Coronary artery (tissue), 2 donors: Measurements from ENCODE around the gene PTPMT1.
"Not testable (repeated sequence)": the region's sequence is repeated elsewhere in the genome, so short reads cannot be mapped to it uniquely, and the experiment has no call there.

Experiments
- DNase-seq: peaks from one replicate; pipeline ENCODE4 v3.0.0-alpha.2; 2017; ENCODE audit warnings: low spot score
- H3K27ac ChIP-seq, 2 donors: fragments of 200-600 bp; sonication (generic); one replicate each; pipeline ENCODE4 v1.5.1; 2016 to 2019
- H3K4me3 ChIP-seq: fragments of 200-600 bp; sonication (generic); 2 replicates; pipeline ENCODE4 v1.5.1; 2016; ENCODE audit warnings: mild to moderate bottlenecking, moderate library complexity
- TF ChIP-seq, protein P1 (sequence below): fragments of 200-600 bp; sonication (generic); IDR thresholded peaks from one replicate; pipeline ENCODE4 v1.5.1; 2019; ENCODE audit warnings: antibody characterized with exemption

The PTPMT1 gene

DNA sequence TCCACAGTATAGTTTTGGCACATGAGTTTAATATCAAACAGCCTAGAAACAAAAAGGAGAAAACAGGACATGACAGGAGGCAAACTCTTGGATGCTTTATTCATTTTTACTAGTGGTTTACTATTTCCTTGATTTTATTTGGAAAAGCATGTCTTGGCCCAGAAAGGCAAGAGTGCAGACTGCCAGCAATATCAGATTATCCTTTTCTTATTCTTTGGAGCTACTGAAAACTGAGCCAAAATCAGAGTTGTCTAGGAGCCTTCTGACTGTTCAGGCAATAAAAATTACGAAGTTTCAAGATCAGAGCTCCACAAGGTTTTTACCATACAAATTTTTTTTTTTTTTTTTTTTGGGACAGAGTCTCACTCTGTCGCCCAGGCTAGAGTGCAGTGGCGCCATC, 28.5 kb upstream of the PTPMT1 start:
- no peak overlapping the region for H3K4me3 ChIP-seq
- H3K27ac ChIP-seq, result no peak overlapping the region
- DNase-seq, result no peak
- TF ChIP-seq, protein P1, sequence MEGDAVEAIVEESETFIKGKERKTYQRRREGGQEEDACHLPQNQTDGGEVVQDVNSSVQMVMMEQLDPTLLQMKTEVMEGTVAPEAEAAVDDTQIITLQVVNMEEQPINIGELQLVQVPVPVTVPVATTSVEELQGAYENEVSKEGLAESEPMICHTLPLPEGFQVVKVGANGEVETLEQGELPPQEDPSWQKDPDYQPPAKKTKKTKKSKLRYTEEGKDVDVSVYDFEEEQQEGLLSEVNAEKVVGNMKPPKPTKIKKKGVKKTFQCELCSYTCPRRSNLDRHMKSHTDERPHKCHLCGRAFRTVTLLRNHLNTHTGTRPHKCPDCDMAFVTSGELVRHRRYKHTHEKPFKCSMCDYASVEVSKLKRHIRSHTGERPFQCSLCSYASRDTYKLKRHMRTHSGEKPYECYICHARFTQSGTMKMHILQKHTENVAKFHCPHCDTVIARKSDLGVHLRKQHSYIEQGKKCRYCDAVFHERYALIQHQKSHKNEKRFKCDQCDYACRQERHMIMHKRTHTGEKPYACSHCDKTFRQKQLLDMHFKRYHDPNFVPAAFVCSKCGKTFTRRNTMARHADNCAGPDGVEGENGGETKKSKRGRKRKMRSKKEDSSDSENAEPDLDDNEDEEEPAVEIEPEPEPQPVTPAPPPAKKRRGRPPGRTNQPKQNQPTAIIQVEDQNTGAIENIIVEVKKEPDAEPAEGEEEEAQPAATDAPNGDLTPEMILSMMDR, result no peak

DNA sequence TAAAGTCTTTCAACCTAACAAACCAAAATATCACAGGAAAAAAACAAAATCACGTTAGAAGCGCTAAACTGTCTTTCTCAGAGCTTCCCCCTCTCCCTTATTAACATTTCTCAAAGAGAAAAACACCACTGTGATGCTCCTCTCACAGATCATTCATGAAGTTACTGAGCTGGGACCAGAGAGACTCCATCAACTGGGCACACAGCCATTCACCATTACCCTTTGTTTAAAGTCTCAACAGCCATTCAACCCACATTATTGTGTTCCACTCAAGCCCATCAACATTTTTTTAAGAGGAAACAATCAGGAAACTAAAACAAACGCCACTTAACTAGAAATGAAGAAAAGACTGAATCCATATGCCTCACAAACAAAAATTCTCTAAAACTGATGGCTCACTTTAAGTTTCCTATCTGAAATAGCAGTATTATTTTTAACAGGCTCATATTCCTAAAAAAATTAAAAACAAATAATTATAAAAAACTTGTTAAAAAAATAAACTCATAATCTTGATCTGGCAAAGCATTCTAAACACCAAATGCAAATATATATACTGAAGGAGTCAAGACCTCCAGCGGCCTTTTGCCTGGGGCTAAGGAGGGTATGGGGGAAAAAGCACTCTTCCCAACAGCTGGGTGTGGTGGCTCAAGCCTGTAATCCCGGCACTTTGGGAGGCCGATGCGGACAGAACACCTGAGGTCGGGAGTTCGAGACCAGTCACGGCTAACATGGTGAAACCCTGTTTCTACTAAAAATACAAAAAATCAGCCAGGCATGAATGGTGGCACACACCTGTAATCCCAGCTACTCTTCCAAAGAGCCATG, 26.4 kb upstream of the PTPMT1 start:
- H3K4me3 ChIP-seq, result no peak overlapping the region
- TF ChIP-seq, protein P1, result no peak
- no peak overlapping the region for H3K27ac ChIP-seq
- no peak for DNase-seq

DNA sequence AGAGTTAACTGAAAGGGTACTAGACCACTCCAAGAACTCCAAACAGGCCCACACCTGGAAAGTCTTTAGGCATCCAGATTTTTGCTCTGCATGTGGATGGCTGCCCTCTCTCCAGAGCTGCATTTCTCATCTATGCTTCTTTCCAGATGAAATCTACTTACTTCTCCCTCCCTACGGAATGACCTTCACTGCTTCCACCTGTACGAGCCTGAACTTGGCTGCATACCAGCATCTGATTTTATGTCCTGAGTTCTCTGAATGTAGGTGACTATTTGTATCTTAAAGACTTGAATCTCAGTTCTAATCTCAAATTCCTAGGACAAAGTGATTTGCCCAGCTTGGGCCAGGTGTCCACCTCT, 25.7 kb upstream of the PTPMT1 start:
- no peak overlapping the region for H3K27ac ChIP-seq
- TF ChIP-seq, protein P1, result no peak
- no peak overlapping the region for H3K4me3 ChIP-seq
- no peak for DNase-seq

DNA sequence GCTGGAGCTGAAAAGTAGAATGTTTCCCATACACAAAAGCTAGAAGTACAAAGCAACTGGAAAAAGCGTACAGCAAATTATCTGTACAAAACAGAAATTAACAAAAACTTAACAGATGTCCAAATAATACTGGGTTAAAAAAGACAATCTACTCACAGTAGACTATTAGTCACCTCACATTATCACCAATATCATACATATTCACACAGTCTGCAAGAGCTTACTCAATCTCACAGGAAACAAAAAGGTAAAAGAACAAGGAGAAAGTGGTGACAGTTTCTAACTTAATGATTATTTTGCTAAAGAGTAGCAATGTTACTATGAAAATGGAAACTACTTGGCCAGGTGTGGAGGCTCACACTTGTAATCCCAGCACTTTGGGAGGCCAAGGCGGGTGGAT, 24.3 kb upstream of the PTPMT1 start:
- H3K27ac ChIP-seq, result no peak overlapping the region
- TF ChIP-seq, protein P1, result no peak
- DNase-seq, result no peak

DNA sequence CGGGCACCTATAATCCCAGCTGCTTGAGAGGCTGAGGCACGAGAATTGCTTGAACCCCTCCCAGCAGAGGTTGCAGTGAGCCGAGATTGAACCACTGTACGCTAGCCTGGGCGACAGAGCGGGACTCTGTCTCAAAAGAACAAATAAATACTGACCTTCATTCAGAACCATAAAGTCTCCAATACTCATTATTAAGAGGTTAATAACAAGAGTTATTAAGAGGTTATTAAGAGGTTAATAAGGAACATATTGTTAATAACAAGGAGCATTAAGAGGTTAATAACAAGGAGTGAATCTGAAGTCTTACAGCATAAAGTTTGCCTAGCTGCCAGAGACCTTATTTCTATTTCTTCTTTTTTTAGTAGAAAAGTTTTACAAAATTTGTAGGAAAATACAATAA, 20.1 kb upstream of the PTPMT1 start:
- DNase-seq, result no peak
- TF ChIP-seq, protein P1, result no peak
- Histone ChIP-seq H3K27ac (no peak overlapping the region), H3K4me3 (no peak overlapping the region)

More for the DNA sequence above, 24.3 kb upstream of the PTPMT1 start:
- no peak overlapping the region for H3K4me3 ChIP-seq

DNA sequence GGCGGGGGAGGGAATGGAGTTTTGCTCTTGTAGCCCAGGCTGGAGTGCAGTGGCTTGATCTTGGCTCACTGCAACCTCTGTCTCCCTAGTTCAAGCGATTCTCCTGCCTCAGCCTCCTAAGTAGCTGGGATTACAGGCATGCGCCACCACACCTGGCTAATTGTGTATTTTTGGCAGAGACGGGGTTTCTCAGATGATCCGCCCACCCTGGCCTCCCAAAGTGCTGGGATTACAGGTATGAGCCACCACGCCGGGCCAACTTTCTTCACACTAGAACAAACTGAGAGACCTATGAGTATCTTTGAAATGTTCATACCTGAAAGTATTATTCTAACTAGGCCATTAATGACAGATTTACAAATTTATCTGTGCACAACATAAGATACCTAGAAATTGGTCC, 19.1 kb upstream of the PTPMT1 start:
- not testable (repeated sequence) for H3K4me3 ChIP-seq, DNase-seq, H3K27ac ChIP-seq

DNA sequence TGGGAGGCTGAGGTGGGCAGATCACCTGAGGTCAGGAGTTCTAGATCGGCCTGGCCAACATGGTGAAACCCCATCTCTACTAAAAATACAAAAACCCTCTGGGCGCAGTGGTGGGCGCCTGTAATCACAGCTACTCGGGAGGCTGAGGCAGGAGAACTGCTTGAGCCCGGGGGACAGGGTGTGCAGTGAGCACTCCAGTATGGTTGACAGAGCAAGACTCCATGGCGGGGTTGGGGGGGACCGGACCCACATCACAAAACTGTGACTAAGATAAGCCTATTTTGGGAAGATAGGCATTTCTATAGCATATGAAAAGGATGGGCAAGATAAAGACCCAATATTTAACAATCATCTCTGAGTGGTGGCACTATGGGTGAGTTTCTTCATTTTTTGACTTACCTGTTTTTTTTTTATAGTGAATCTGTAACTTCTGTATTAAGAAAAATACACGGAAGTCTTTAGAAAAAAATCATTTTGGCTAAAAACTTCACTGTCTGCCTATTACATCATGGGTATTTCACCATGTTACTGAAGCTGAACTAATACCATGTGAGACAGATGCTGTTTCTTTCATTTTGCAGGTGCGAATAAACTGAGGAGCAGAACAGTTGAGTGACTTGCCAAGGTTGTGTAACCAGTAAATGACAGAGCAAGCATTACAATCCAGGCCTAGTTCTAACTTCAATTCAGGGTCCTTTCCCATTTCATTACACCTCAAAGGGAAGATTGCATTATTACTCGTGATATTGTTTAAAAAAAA, 14.9 kb upstream of the PTPMT1 start:
- DNase-seq, result no peak
- Histone ChIP-seq H3K27ac (peak overlapping the region in 1 of 2 donors; percentile 94), H3K4me3 (no peak overlapping the region)
- TF ChIP-seq, protein P1, result no peak
